GM10847 (cell line): Measurements from ENCODE around the gene UMPS.

ENCODE experiments used
- POLR2A ChIP-seq: IDR thresholded peaks from 2 replicates; pipeline ENCODE4 v1.6.1; 2011; ENCODE audit not compliant: insufficient read length; ENCODE audit errors: extremely low read depth

Gene UMPS

GRCh38 chr3:124768812-124769211 lies 38.6 kb downstream of the UMPS start:
- TF ChIP-seq POLR2A, result no peak

GRCh38 chr3:124769462-124769861 lies 39.2 kb downstream of the UMPS start:
- no peak for TF ChIP-seq POLR2A

GRCh38 chr3:124770336-124771082 lies 40.3 kb downstream of the UMPS start:
- no peak for TF ChIP-seq POLR2A

- TF ChIP-seq POLR2A, result no peak
Observed at GRCh38 chr3:124771083-124771445, 40.8 kb downstream of the UMPS start.

- no peak for TF ChIP-seq POLR2A
Observed at GRCh38 chr3:124772081-124772831, 42.0 kb downstream of the UMPS start.

- TF ChIP-seq POLR2A, result no peak
Observed at GRCh38 chr3:124773351-124774326, 43.4 kb downstream of the UMPS start.

- no peak for TF ChIP-seq POLR2A
Observed at GRCh38 chr3:124774327-124774718, 44.1 kb downstream of the UMPS start.

- TF ChIP-seq POLR2A, result no peak
Observed at GRCh38 chr3:124774841-124775402, 44.7 kb downstream of the UMPS start.

GRCh38 chr3:124775877-124776276 lies 45.6 kb downstream of the UMPS start:
- no peak for TF ChIP-seq POLR2A

GRCh38 chr3:124776856-124777255 lies 46.6 kb downstream of the UMPS start:
- TF ChIP-seq POLR2A, result no peak

- no peak for TF ChIP-seq POLR2A
Observed at GRCh38 chr3:124777762-124778470, 47.7 kb downstream of the UMPS start.

- no peak for TF ChIP-seq POLR2A
Observed at GRCh38 chr3:124779116-124779515, 48.9 kb downstream of the UMPS start.

GRCh38 chr3:124779751-124780191 lies 49.5 kb downstream of the UMPS start:
- TF ChIP-seq POLR2A, result no peak

- no peak for TF ChIP-seq POLR2A
Observed at GRCh38 chr3:124780356-124780755, 50.1 kb downstream of the UMPS start.
